Fibroblast of lung (primary cell): Measurements from ENCODE around the gene ALDH1A2.

Experiments
- CTCF ChIP-seq, 2 donors: IDR thresholded peaks in 1 of 2; conservative IDR thresholded peaks in 1 of 2; 1 replicate in 1 of 2; 2 replicates in 1 of 2; pipeline ENCODE4 v1.5.1; 2011 to 2012; ENCODE audit warnings: low read length in 2 of 2, control low read depth in 1 of 2, inconsistent platforms in 1 of 2, low read depth in 1 of 2, mild to moderate bottlenecking in 1 of 2
- EZH2 ChIP-seq: IDR thresholded peaks from 2 replicates; pipeline ENCODE4 v1.5.1; 2012; ENCODE audit warnings: low read length, control low read depth, mild to moderate bottlenecking; ENCODE audit errors: missing control alignments

- TF ChIP-seq CTCF (conservative IDR thresholded peaks at IDR 0.05 in 1 of 2, IDR thresholded peaks at IDR 0.05 in 1 of 2; ENCODE audit: low read depth in 1 of 2, low read length in 2 of 2) (no peak), EZH2 (no peak)
Measured at GRCh38 chr15:57919754-57920153, 145.8 kb downstream of the ALDH1A2 start.
